Spinal cord (tissue), 10 donors: ENCODE results near the gene ST6GALNAC3. TPM values are rescaled to one million over a fixed set of nuclear protein-coding genes. Genes with fewer than 3 reads are reported as not detected.
A peak's percentile ranks its signal among the peaks of the same experiment; 100 is the strongest.

ENCODE experiments used
- DNase-seq, 6 donors: peaks; one replicate each; pipeline versions ENCODE4 v3.0.0 to v3.0.0-alpha.2; 2013 to 2015; ENCODE audit warnings: low spot score in 6 of 6, low read depth in 4 of 6
- H3K27ac ChIP-seq: one replicate; pipeline ENCODE4 v1.5.1; 2013; ENCODE audit warnings: low read depth, low read length, control low read depth
- H3K27me3 ChIP-seq: one replicate; pipeline ENCODE4 v1.6.1; 2013; ENCODE audit warnings: low read length; ENCODE audit not compliant: control insufficient read depth, insufficient read depth
- H3K36me3 ChIP-seq: one replicate; pipeline ENCODE4 v1.6.1; 2013; ENCODE audit warnings: low read length; ENCODE audit not compliant: control insufficient read depth, insufficient read depth
- H3K4me1 ChIP-seq: one replicate; pipeline ENCODE4 v1.6.1; 2013; ENCODE audit warnings: low read length; ENCODE audit not compliant: control insufficient read depth, insufficient read depth
- H3K4me3 ChIP-seq: one replicate; pipeline ENCODE4 v1.5.1; 2013; ENCODE audit warnings: low read depth, low read length, control low read depth
- H3K9me3 ChIP-seq: one replicate; pipeline ENCODE4 v1.6.1; 2013; ENCODE audit warnings: low read length; ENCODE audit not compliant: control insufficient read depth, insufficient read depth
- WGBS: methylation state at CpG from one replicate; pipeline ENCODE4 v1.1.5; 2013; ENCODE audit warnings: missing lambda C conversion rate; ENCODE audit not compliant: insufficient coverage; 5-methylcytosine and 5-hydroxymethylcytosine counted together
- polyA plus RNA-seq, 2 donors: library from polyadenylated mRNA; unstranded; fragments of 120-200 nt; gene quantifications; one replicate each; pipeline ENCODE4 v1.2.1, GENCODE V29; 2013; ENCODE audit not compliant: insufficient read length in 2 of 2
- total RNA-seq, 2 donors: library from RNA; depleted of rRNA in 1 of 2; stranded (reverse); fragments of 120-200 nt in 1 of 2; fragments of >200 nt in 1 of 2; gene quantifications; one replicate each; pipeline versions ENCODE4 v1.2.3 to v1.2.4, GENCODE V29; 2013 to 2014
- donor health status: healthy.

ST6GALNAC3 gene
- total and polyA plus RNA-seq, 4 donors, result 17.2 to 64.0 (median 26.0) TPM

DNA sequence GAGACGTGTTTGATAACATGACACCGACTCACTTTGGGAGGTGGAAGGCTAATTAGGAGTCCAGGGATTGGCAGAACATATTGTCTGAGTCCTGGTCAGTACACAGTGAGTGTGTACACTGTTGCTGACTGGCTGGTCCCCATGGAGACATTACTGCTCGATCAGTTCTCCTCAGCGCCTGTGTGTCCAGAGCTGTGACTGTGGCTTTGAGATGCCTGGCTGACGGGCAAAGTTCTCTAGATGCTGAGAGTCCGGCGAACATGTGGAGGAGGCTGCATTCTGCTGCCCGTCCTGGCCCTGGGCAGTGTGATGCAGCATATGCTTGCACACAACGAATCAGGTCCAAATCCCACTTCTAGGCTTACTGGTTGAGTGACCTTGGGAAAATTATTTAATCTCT lies 512.7 kb downstream of the ST6GALNAC3 start:
- Histone ChIP-seq H3K4me1 (no peaks in the 10 kb centered on the region), H3K36me3 (no peaks in the 10 kb centered on the region), H3K9me3 (no peaks in the 10 kb centered on the region), H3K27ac (no peak overlapping the region), H3K27me3 (no peaks in the 10 kb centered on the region), H3K4me3 (no peak overlapping the region)
- 84% methylated on average over 7 of the region's 9 CpGs for WGBS
- no peak for DNase-seq

- Histone ChIP-seq H3K27ac (no peak overlapping the region), H3K4me3 (no peak overlapping the region), H3K27me3 (no peaks in the 10 kb centered on the region), H3K4me1 (no peaks in the 10 kb centered on the region), H3K36me3 (no peaks in the 10 kb centered on the region), H3K9me3 (no peaks in the 10 kb centered on the region)
- DNase-seq, result no peak
- no CpG with 5 or more reads among the region's 1 CpG for WGBS
These were observed 516.9 kb downstream of the ST6GALNAC3 start for GRCh38 chr1:76591461-76591860.

GRCh38 chr1:76591963-76592362 lies 517.4 kb downstream of the ST6GALNAC3 start:
- 93% methylated on average over 2 of the region's 2 CpGs for WGBS
- no peaks in the 10 kb centered on the region for H3K4me1 ChIP-seq
- H3K27me3 ChIP-seq, result no peaks in the 10 kb centered on the region
- H3K4me3 ChIP-seq, result no peak overlapping the region
- no peaks in the 10 kb centered on the region for H3K36me3 ChIP-seq
- DNase-seq, result no peak
- H3K27ac ChIP-seq, result no peak overlapping the region
- no peaks in the 10 kb centered on the region for H3K9me3 ChIP-seq

- H3K27me3 ChIP-seq, result no peaks in the 10 kb centered on the region
- H3K36me3 ChIP-seq, result no peaks in the 10 kb centered on the region
- no peak overlapping the region for H3K27ac ChIP-seq
- H3K4me3 ChIP-seq, result no peak overlapping the region
- H3K9me3 ChIP-seq, result no peaks in the 10 kb centered on the region
- no peaks in the 10 kb centered on the region for H3K4me1 ChIP-seq
- DNase-seq, result no peak
These were observed 518.6 kb downstream of the ST6GALNAC3 start for GRCh38 chr1:76593141-76593540.

DNA sequence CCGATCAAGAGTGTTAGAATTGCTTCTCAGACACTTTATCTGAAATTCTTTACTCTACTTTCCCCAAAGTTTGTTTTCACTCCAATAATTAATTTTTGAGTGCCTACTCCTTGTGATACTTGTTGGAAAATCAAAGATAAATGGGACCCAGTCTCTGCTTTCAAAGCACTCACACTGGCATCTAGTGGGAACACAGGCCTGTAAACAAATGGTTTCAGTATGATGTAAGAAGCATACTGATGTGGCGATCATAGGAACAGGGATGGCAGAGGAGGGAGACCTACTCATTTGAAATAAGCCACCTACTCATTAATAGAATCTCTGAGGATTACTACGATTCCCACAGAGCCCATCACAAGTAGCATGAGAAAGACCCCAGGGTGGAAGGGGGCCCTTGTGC lies 519.1 kb downstream of the ST6GALNAC3 start:
- Histone ChIP-seq H3K27ac (no peak overlapping the region), H3K4me3 (no peak overlapping the region), H3K36me3 (no peaks in the 10 kb centered on the region), H3K9me3 (no peaks in the 10 kb centered on the region), H3K27me3 (no peaks in the 10 kb centered on the region), H3K4me1 (no peaks in the 10 kb centered on the region)
- DNase-seq, result no peak
- no CpG with 5 or more reads among the region's 3 CpGs for WGBS

DNA sequence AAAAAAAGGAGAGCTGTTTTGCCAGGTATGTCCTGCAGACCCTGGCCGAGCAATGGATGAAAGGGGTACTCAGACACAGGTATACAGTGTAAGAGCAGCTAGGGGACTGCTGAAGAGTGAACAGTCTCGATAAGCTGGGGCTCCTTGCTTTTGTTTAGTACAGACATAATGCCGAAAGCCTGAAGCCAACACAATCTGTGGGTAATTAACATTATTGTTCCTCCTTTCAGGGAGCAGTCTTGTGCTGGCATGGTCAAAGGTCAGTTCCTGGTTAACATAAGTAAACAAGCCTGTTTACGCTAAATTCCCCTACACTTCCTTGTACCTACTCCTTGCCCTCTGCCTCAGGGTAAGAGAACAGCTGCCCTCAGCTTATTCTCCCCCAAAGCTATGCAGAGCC lies 520.5 kb downstream of the ST6GALNAC3 start:
- 86% methylated on average over 2 of the region's 4 CpGs for WGBS
- no peaks in the 10 kb centered on the region for H3K36me3 ChIP-seq
- DNase-seq, result no peak

DNA sequence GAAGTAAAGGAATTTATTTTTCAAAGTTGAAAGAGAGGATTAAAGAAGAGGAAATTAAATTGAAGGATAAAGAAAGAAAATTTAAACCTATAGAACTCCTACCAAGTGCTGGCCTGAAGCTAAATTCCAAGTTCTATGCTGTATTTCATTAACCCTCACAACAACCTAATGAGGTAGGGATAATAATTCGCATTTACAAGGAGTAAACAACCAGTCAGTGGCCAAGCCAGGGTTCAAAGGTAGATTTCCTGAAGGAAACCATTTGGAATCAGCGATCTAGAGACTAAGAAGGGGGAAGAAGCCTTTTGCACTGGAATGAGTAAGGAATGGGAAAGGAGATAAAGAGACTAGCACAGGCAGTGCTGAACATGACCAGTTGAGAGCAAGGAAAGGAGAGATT lies 526.9 kb downstream of the ST6GALNAC3 start:
- no peak for DNase-seq
- Histone ChIP-seq H3K4me1 (no peaks in the 10 kb centered on the region), H3K4me3 (no peak overlapping the region), H3K27ac (no peak overlapping the region), H3K36me3 (no peaks in the 10 kb centered on the region), H3K27me3 (no peaks in the 10 kb centered on the region), H3K9me3 (no peaks in the 10 kb centered on the region)
- 97% methylated on average over 2 of the region's 2 CpGs for WGBS

More for the DNA sequence above, 520.5 kb downstream of the ST6GALNAC3 start:
- Histone ChIP-seq H3K4me1 (no peaks in the 10 kb centered on the region), H3K27ac (no peak overlapping the region), H3K4me3 (no peak overlapping the region), H3K27me3 (no peaks in the 10 kb centered on the region), H3K9me3 (no peaks in the 10 kb centered on the region)

GRCh38 chr1:76607717-76608116 lies 533.2 kb downstream of the ST6GALNAC3 start:
- no peak overlapping the region for H3K27ac ChIP-seq
- no peaks in the 10 kb centered on the region for H3K9me3 ChIP-seq
- no peaks in the 10 kb centered on the region for H3K27me3 ChIP-seq
- H3K36me3 ChIP-seq, result no peaks in the 10 kb centered on the region
- no peak for DNase-seq
- no peaks in the 10 kb centered on the region for H3K4me1 ChIP-seq
- no peak overlapping the region for H3K4me3 ChIP-seq
- 88% methylated on average over 3 of the region's 3 CpGs for WGBS

DNA sequence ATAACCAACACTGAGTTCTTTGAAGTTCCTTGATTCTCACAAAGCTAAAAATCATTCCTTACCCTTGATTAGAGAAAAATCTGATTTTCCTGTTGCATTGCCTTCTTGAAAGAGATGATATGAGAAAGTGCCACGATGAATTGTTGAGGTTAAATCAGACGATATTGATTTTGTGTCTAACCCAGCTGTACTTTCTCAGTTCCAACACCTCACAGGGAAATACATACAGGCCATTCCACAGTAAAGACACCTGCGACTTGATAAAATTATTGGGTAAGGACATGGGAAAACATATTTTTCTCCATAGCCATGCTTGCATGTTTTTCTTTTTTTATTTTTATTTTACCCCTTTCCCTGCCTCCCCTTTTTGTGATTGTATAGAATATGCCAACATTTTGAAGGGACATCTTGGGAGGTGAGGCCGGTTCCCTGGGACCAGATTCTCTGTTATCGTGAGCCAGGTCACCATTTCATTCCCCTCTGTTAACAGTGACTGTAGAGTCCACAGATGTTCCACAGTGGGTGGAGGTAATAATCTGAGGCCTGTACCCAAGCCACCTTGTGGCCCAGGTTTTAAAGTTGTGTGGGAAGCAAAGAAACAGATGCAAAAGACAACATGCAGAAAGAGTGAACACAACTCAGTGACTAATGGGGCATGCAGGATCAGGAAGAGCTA lies 537.4 kb downstream of the ST6GALNAC3 start:
- H3K27ac ChIP-seq, result no peak overlapping the region
- H3K4me1 ChIP-seq, result no peaks in the 10 kb centered on the region
- H3K36me3 ChIP-seq, result no peaks in the 10 kb centered on the region
- H3K27me3 ChIP-seq, result no peaks in the 10 kb centered on the region
- 82% methylated on average over 2 of the region's 5 CpGs for WGBS
- H3K9me3 ChIP-seq, result no peaks in the 10 kb centered on the region
- no peak for DNase-seq
- no peak overlapping the region for H3K4me3 ChIP-seq

GRCh38 chr1:76613886-76614285 lies 539.3 kb downstream of the ST6GALNAC3 start:
- H3K36me3 ChIP-seq, result no peaks in the 10 kb centered on the region
- peak in 1 of 6 donors; percentile 17 for DNase-seq
- no peak overlapping the region for H3K27ac ChIP-seq
- H3K4me3 ChIP-seq, result no peak overlapping the region
- H3K9me3 ChIP-seq, result no peaks in the 10 kb centered on the region
- no CpG with 5 or more reads among the region's 2 CpGs for WGBS
- H3K4me1 ChIP-seq, result no peaks in the 10 kb centered on the region
- no peaks in the 10 kb centered on the region for H3K27me3 ChIP-seq
